GM12878 (cell line): ENCODE results near the gene PDGFD. TPM values are rescaled to one million over a fixed set of nuclear protein-coding genes. Genes with fewer than 3 reads are reported as not detected.

Experiments used
- ATAC-seq: fragments of 200-7000 bp; cut with Tn5 transposase; 3 replicates; pipeline ENCODE4 v1.9.1; 2020; ENCODE audit warnings: mild to moderate bottlenecking, moderate library complexity
- BruUV-seq: library from RNA; stranded (reverse); fragments of 400-500 nt; replicated peaks from 2 replicates; lab custom pipeline; 2021; lab: Mats Ljungman, UMichigan
- CTCF ChIA-PET: fragments of 300-600 bp; sonication (Branson Sonifier 250); formaldehyde crosslinking; extraction: SDS; loops from one replicate; lab custom pipeline; 2021; ENCODE audit warnings: inconsistent platforms; lab: Yijun Ruan, JAX
- POLR2A ChIA-PET: fragments of 350-600 bp; formaldehyde crosslinking; extraction: SDS; loops from one replicate; lab custom pipeline; 2021; ENCODE audit warnings: inconsistent platforms; lab: Charles Lee
- RAD21 ChIA-PET: fragments of 300-600 bp; sonication (Branson Sonifier 250); formaldehyde crosslinking; loops from one replicate; lab custom pipeline; 2023; ENCODE audit warnings: antibody characterized with exemption; ENCODE audit not compliant: unreplicated experiment; lab: Charles Lee
- SMC1A ChIA-PET: fragments of 300-600 bp; sonication (Branson Sonifier 250); formaldehyde crosslinking; loops from one replicate; lab custom pipeline; 2023; ENCODE audit not compliant: unreplicated experiment, uncharacterized antibody; lab: Charles Lee
- DNase-seq: peaks from one replicate; pipeline ENCODE4 v3.0.0-alpha.2; 2011; ENCODE audit warnings: low read depth, low spot score
- FAIRE-seq: peaks from 3 replicates; lab custom pipeline; 2011; peaks lifted over from hg19 to GRCh38; lab: Jason Lieb, UNC
- H2AFZ ChIP-seq: 2 replicates; pipeline ENCODE4 v1.6.0; 2011; ENCODE audit warnings: low read depth, low read length, control low read depth; ENCODE audit not compliant: control insufficient read depth
- H3K27ac ChIP-seq: 2 replicates; pipeline ENCODE4 v1.5.1; 2011; ENCODE audit warnings: control low read depth; ENCODE audit not compliant: control insufficient read depth, insufficient read depth
- H3K27me3 ChIP-seq, 2 experiments: replicated peaks in 1 of 2; 2 replicates each; pipeline versions ENCODE4 v1.6.0 to v1.6.1; 2011; ENCODE audit warnings: low read length in 1 of 2; ENCODE audit not compliant: control insufficient read depth in 2 of 2, insufficient read depth in 2 of 2
- H3K36me3 ChIP-seq, 2 experiments: 2 replicates each; pipeline ENCODE4 v1.5.1; 2011; ENCODE audit warnings: low read length in 1 of 2; ENCODE audit not compliant: control insufficient read depth in 2 of 2, insufficient read depth in 2 of 2
- H3K4me1 ChIP-seq: 2 replicates; pipeline ENCODE4 v1.6.1; 2011; ENCODE audit warnings: mild to moderate bottlenecking, low read length, moderate library complexity, mixed read lengths; ENCODE audit not compliant: control insufficient read depth, insufficient read depth
- H3K4me2 ChIP-seq: 2 replicates; pipeline ENCODE4 v1.6.0; 2011; ENCODE audit warnings: control low read depth; ENCODE audit not compliant: control insufficient read depth, insufficient read depth
- H3K4me3 ChIP-seq: fragments of 200-600 bp; sonication (generic); 2 replicates; pipeline ENCODE4 v1.5.1; 2016
- H3K79me2 ChIP-seq: 2 replicates; pipeline ENCODE4 v1.6.0; 2011; ENCODE audit warnings: low read length; ENCODE audit not compliant: control insufficient read depth, insufficient read depth
- H3K9ac ChIP-seq: 2 replicates; pipeline ENCODE4 v1.8.0; 2011; ENCODE audit warnings: low read length, control low read depth, mixed read lengths; ENCODE audit not compliant: control insufficient read depth, insufficient read depth
- H3K9me3 ChIP-seq: replicated peaks from 3 replicates; pipeline ENCODE4 v1.5.1; 2011; ENCODE audit warnings: mild to moderate bottlenecking, low read length; ENCODE audit not compliant: control insufficient read depth, insufficient read depth
- H4K20me1 ChIP-seq: 2 replicates; pipeline ENCODE4 v1.6.0; 2011; ENCODE audit not compliant: control insufficient read depth, insufficient read depth
- ATF2 ChIP-seq: IDR thresholded peaks from 2 replicates; pipeline ENCODE4 v1.6.1; 2012; ENCODE audit warnings: low read length, inconsistent platforms
- ATF7 ChIP-seq: fragments of 450-650 bp; IDR thresholded peaks from 2 replicates; pipeline ENCODE4 v1.6.1; 2016; ENCODE audit warnings: low read depth, mild to moderate bottlenecking
- CHD1 ChIP-seq: IDR thresholded peaks from 2 replicates; pipeline ENCODE4 v1.6.1; 2012; ENCODE audit warnings: low read depth, low read length, improper control_type of control experiment
- IKZF1 ChIP-seq: fragments of 450-650 bp; conservative IDR thresholded peaks from 2 replicates; pipeline ENCODE4 v1.6.1; 2017; ENCODE audit warnings: antibody characterized with exemption, mild to moderate bottlenecking
- KLF5 ChIP-seq: fragments of 450-650 bp; IDR thresholded peaks from 2 replicates; pipeline ENCODE4 v1.6.1; 2014; ENCODE audit warnings: mild to moderate bottlenecking; ENCODE audit not compliant: partially characterized antibody
- LARP7 ChIP-seq: fragments of 450-650 bp; IDR thresholded peaks from 2 replicates; pipeline ENCODE4 v1.6.1; 2017; ENCODE audit warnings: mild to moderate bottlenecking
- MYC ChIP-seq: IDR thresholded peaks from 2 replicates; pipeline ENCODE4 v1.6.1; 2011; ENCODE audit warnings: mild to moderate bottlenecking, low read length, moderate library complexity, inconsistent platforms; ENCODE audit not compliant: insufficient read depth, insufficient replicate concordance, insufficient read length, severe bottlenecking
- NBN ChIP-seq: fragments of 450-650 bp; IDR thresholded peaks from 2 replicates; pipeline ENCODE4 v1.6.1; 2016
- NR2F1 ChIP-seq: fragments of 450-650 bp; conservative IDR thresholded peaks from 2 replicates; pipeline ENCODE4 v1.6.1; 2017; ENCODE audit warnings: mild to moderate bottlenecking
- POLR2A ChIP-seq: IDR thresholded peaks from 2 replicates; pipeline ENCODE4 v1.6.1; 2011; ENCODE audit warnings: low read depth, mild to moderate bottlenecking, low read length
- SIX5 ChIP-seq: IDR thresholded peaks from 2 replicates; pipeline ENCODE4 v1.6.1; 2011; ENCODE audit warnings: mild to moderate bottlenecking, low read depth, low read length, moderate library complexity; ENCODE audit not compliant: severe bottlenecking
- SP1 ChIP-seq: IDR thresholded peaks from one replicate; pipeline ENCODE4 v1.6.1; 2011; ENCODE audit warnings: low read depth, low read length
- TAF1 ChIP-seq: IDR thresholded peaks from 2 replicates; pipeline ENCODE4 v1.6.1; 2011; ENCODE audit warnings: mild to moderate bottlenecking, low read depth, low read length, borderline replicate concordance
- TARDBP ChIP-seq: IDR thresholded peaks from 2 replicates; pipeline ENCODE4 v1.6.1; 2016; ENCODE audit warnings: borderline replicate concordance
- ZNF622 ChIP-seq: fragments of 450-650 bp; IDR thresholded peaks from 2 replicates; pipeline ENCODE4 v1.6.1; 2017; ENCODE audit warnings: mild to moderate bottlenecking, inconsistent platforms
- WGBS: methylation state at CpG from one replicate; pipeline ENCODE4 v1.1.6; 2016; ENCODE audit warnings: low lambda C conversion rate; ENCODE audit not compliant: insufficient replicate concordance, insufficient coverage; ENCODE audit errors: missing lambda C conversion rate; 5-methylcytosine and 5-hydroxymethylcytosine counted together
- in situ Hi-C: fragments of 300-500 bp; cut with MboI; formaldehyde crosslinking; loops from 9 replicates; pipeline ENCODE4 v1.14.3; 2018; ENCODE audit warnings: mixed read lengths
- intact Hi-C: fragments of 100-400 bp; cut with micrococcal nuclease; formaldehyde crosslinking; loops from one replicate; pipeline ENCODE4 v1.14.2; 2022; ENCODE audit not compliant: unreplicated experiment
- polyA plus RNA-seq, 11 experiments: library from polyadenylated mRNA; depleted of rRNA in 4 of 11; unstranded in 6 of 11; stranded (reverse) in 5 of 11; fragments of >200 nt; fragmentation: Nextera tagmentation in 4 of 11; fragmentation: Illumina TruSeq in 1 of 11; extraction: Ambion mirVana in 4 of 11; extraction: Trizol in 1 of 11; gene quantifications; 1 replicate in 1 of 11; 2 replicates in 10 of 11; pipeline versions ENCODE4 v1.2.1 to v1.2.3, GENCODE V29; 2011 to 2016; ENCODE audit warnings: inconsistent platforms in 2 of 11, missing spikeins in 2 of 11, low read depth in 1 of 11
- total RNA-seq, 4 experiments: library from RNA; depleted of rRNA in 3 of 4; stranded (reverse); fragments of >200 nt in 3 of 4; fragmentation: Illumina TruSeq in 1 of 4; extraction: Trizol in 1 of 4; gene quantifications; 2 replicates each; pipeline versions ENCODE4 v1.2.1 to v1.2.3, GENCODE V29; 2013 to 2021
- TF ChIP-seq, protein P1 (sequence below): fragments of 450-650 bp; IDR thresholded peaks from 2 replicates; pipeline ENCODE4 v1.6.1; 2014; ENCODE audit warnings: mild to moderate bottlenecking

The PDGFD gene
- total and polyA plus RNA-seq, 10 of the 15 experiments (the other 5 are each of a cell fraction or from before 2014, with no cell fraction given) = 0.05 to 0.13 TPM; not detected in 8

DNA sequence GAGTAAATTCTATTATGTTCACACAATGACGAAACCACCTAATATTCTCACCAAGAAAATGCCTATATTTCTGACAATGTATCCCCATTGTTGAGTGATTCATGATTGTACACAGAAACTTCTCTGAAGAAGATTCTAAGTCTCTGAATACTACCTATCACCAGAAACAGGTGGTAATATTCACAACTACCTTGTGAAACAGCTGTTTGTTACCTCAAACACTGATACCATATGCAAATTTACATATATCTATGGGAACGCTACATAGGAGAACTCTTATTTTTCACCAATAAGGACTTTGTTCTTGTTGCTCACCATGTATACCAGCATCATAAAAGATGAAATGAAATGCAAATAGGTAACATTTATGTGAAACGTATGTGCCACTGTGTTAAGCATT lies 59.3 kb downstream of the PDGFD start:
- no TSS peak for BruUV-seq
- RAD21 ChIA-PET = no interaction called here
- DNase-seq (no peak), ATAC-seq (no peak), FAIRE-seq (no peak)
- Histone ChIP-seq H3K9ac (no peak overlapping the region), H3K27me3 (no peaks in the 10 kb centered on the region), H4K20me1 (no peaks in the 10 kb centered on the region), H3K36me3 (no peaks in the 10 kb centered on the region), H3K4me1 (no peaks in the 10 kb centered on the region), H3K4me3 (no peak overlapping the region), H3K9me3 (no peaks in the 10 kb centered on the region), H3K79me2 (no peaks in the 10 kb centered on the region), H3K27ac (no peak overlapping the region), H2AFZ (no peak overlapping the region), H3K4me2 (no peak overlapping the region)
- POLR2A ChIA-PET = no interaction called here
- no peak for TF ChIP-seq LARP7
- TF ChIP-seq NR2F1 = no peak
- no peak for TF ChIP-seq ATF7
- TF ChIP-seq SP1 = no peak
- no peak for TF ChIP-seq CHD1
- no peak for TF ChIP-seq TAF1
- no peak for TF ChIP-seq POLR2A
- TF ChIP-seq, protein P1, sequence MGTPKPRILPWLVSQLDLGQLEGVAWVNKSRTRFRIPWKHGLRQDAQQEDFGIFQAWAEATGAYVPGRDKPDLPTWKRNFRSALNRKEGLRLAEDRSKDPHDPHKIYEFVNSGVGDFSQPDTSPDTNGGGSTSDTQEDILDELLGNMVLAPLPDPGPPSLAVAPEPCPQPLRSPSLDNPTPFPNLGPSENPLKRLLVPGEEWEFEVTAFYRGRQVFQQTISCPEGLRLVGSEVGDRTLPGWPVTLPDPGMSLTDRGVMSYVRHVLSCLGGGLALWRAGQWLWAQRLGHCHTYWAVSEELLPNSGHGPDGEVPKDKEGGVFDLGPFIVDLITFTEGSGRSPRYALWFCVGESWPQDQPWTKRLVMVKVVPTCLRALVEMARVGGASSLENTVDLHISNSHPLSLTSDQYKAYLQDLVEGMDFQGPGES = no peak
- TF ChIP-seq IKZF1 = no peak
- no peak for TF ChIP-seq SIX5
- no peak for TF ChIP-seq ATF2
- TF ChIP-seq MYC = no peak
- TF ChIP-seq NBN = no peak
- TF ChIP-seq KLF5 = no peak
- TF ChIP-seq ZNF622 = no peak
- TF ChIP-seq TARDBP = no peak
- intact Hi-C loops (no loop called here), in situ Hi-C loops (no loop called here)
- SMC1A ChIA-PET = interaction anchor here (1.3 kb wide), 1 partner anchor 89 kb away, joined by 5 read pairs; no protein-coding TSS in a partner anchor
- 34% methylated on average over 3 of the region's 3 CpGs for WGBS
- CTCF ChIA-PET = no interaction called here
